GM18508 (cell line): ENCODE results near the gene SIKE1.
"Not testable (repeated sequence)": the region's sequence is repeated elsewhere in the genome, so short reads cannot be mapped to it uniquely, and the experiment has no call there.

Experiments used
- ATAC-seq: cut with Tn5 transposase; IDR thresholded peaks from one replicate; pipeline ENCODE4 v1.9.1; 2021; ENCODE audit warnings: moderate number of reproducible peaks; ENCODE audit not compliant: insufficient read depth, unreplicated experiment

Gene SIKE1

GRCh38 chr1:114780344-114781226, at the start of gene SIKE1:
TSS of gene SIKE1 (minus strand) at chr1:114780685. CDS start at chr1:114780607, 78 bp downstream.
- ATAC-seq, result peak; percentile 95

GRCh38 chr1:114830075-114830474, 49.6 kb upstream of the SIKE1 start:
- ATAC-seq, result not testable (repeated sequence)

- no peak for ATAC-seq
Measured at GRCh38 chr1:114828251-114828650, 47.8 kb upstream of the SIKE1 start.

GRCh38 chr1:114821978-114822377, 41.5 kb upstream of the SIKE1 start:
- no peak for ATAC-seq

- ATAC-seq, result no peak
Measured at GRCh38 chr1:114820392-114820791, 39.9 kb upstream of the SIKE1 start.

- no peak for ATAC-seq
Measured at GRCh38 chr1:114819869-114820268, 39.4 kb upstream of the SIKE1 start.

GRCh38 chr1:114804449-114804848, 24.0 kb upstream of the SIKE1 start:
- not testable (repeated sequence) for ATAC-seq

- ATAC-seq, result no peak
Measured at GRCh38 chr1:114803001-114803400, 22.5 kb upstream of the SIKE1 start.

GRCh38 chr1:114794038-114794437, 13.6 kb upstream of the SIKE1 start:
- no peak for ATAC-seq

- ATAC-seq, result not testable (repeated sequence)
Measured at GRCh38 chr1:114790581-114790980, 10.1 kb upstream of the SIKE1 start.

GRCh38 chr1:114786440-114786839, 6.0 kb upstream of the SIKE1 start:
- ATAC-seq, result not testable (repeated sequence)

GRCh38 chr1:114782476-114782875, 2.0 kb upstream of the SIKE1 start:
- no peak for ATAC-seq

GRCh38 chr1:114779722-114780121, 763 bp downstream of the SIKE1 start:
- ATAC-seq, result no peak

GRCh38 chr1:114776726-114777125, 3.8 kb downstream of the SIKE1 start:
- not testable (repeated sequence) for ATAC-seq

- no peak for ATAC-seq
Measured at GRCh38 chr1:114771992-114772391, 8.5 kb downstream of the SIKE1 start.

- no peak for ATAC-seq
Measured at GRCh38 chr1:114770989-114771388, 9.5 kb downstream of the SIKE1 start.

GRCh38 chr1:114764689-114765088, 15.8 kb downstream of the SIKE1 start:
- no peak for ATAC-seq

GRCh38 chr1:114758256-114758832, 22.1 kb downstream of the SIKE1 start:
- no peak for ATAC-seq

GRCh38 chr1:114757455-114758255, 22.8 kb downstream of the SIKE1 start, which contains the start of gene CSDE1:
TSS of gene CSDE1 (minus strand) at chr1:114757984. CDS start at chr1:114739890, 18,094 bp downstream.
- peak; percentile 56 for ATAC-seq

- no peak for ATAC-seq
Measured at GRCh38 chr1:114756949-114757454, 23.5 kb downstream of the SIKE1 start.
